ENCODE measurements around the gene AIG1. TPM values are rescaled to one million over a fixed set of nuclear protein-coding genes. Genes with fewer than 3 reads are reported as not detected.

The AIG1 gene
- total and polyA plus RNA-seq, 4 donors, result 19.9 to 31.7 (median 27.3) TPM

- Histone ChIP-seq H3K4me3 (no peak overlapping the region), H3K27ac (ENCODE audit: low read depth in 1 of 2, low read length in 1 of 2) (no peak overlapping the region), H3K36me3 (ENCODE audit: control insufficient read depth in 4 of 4, insufficient read depth in 4 of 4, low read length in 4 of 4) (no peaks in the 10 kb centered on the region), H3K9me3 (ENCODE audit: control insufficient read depth in 4 of 4, insufficient read depth in 3 of 4, low read length in 3 of 4) (no peaks in the 10 kb centered on the region), H3K9ac (ENCODE audit: insufficient read depth in 1 of 2, low read length in 2 of 2) (no peak overlapping the region), H3K4me1 (ENCODE audit: control insufficient read depth in 5 of 5, insufficient read depth in 5 of 5, low read length in 5 of 5) (peaks cover 0 to 5% (median 0%) of the 10 kb centered on the region in 5 donors), H3K27me3 (ENCODE audit: control insufficient read depth in 3 of 3, insufficient read depth in 3 of 3, low read length in 2 of 3) (no peaks in the 10 kb centered on the region)
- WGBS, 2 donors, result 65 to 98% methylated on average over 1 of the region's 1 CpG
- ATAC-seq (ENCODE audit: insufficient read depth, low FRiP score) (no peak), DNase-seq (no peak)
- no peak for TF ChIP-seq CTCF (IDR thresholded peaks at IDR 0.05; ENCODE audit: control extremely low read depth, extremely low read depth)
These were observed 233.7 kb downstream of the AIG1 start for GRCh38 chr6:143294265-143294860.

GRCh38 chr6:143295932-143296331 is 235.2 kb downstream of the AIG1 start:
- ATAC-seq (ENCODE audit: insufficient read depth, low FRiP score), result no peak
- Histone ChIP-seq H3K9ac (ENCODE audit: insufficient read depth in 1 of 2, low read length in 2 of 2) (no peak overlapping the region), H3K4me1 (ENCODE audit: control insufficient read depth in 5 of 5, insufficient read depth in 5 of 5, low read length in 5 of 5) (peaks cover 0 to 5% (median 0%) of the 10 kb centered on the region in 5 donors), H3K27ac (ENCODE audit: low read depth in 1 of 2, low read length in 1 of 2) (no peak overlapping the region), H3K9me3 (ENCODE audit: control insufficient read depth in 4 of 4, insufficient read depth in 3 of 4, low read length in 3 of 4) (no peaks in the 10 kb centered on the region), H3K27me3 (ENCODE audit: control insufficient read depth in 3 of 3, insufficient read depth in 3 of 3, low read length in 2 of 3) (no peaks in the 10 kb centered on the region), H3K4me3 (no peak overlapping the region), H3K36me3 (ENCODE audit: control insufficient read depth in 4 of 4, insufficient read depth in 4 of 4, low read length in 4 of 4) (no peaks in the 10 kb centered on the region)
- no peak for DNase-seq
- TF ChIP-seq CTCF (IDR thresholded peaks at IDR 0.05; ENCODE audit: control extremely low read depth, extremely low read depth), result no peak
- 92 to 96% methylated on average over 3 of the region's 3 CpGs for WGBS, 2 donors

- Histone ChIP-seq H3K27me3 (ENCODE audit: control insufficient read depth in 3 of 3, insufficient read depth in 3 of 3, low read length in 2 of 3) (no peaks in the 10 kb centered on the region), H3K27ac (ENCODE audit: low read depth in 1 of 2, low read length in 1 of 2) (no peak overlapping the region), H3K4me3 (no peak overlapping the region), H3K9ac (ENCODE audit: insufficient read depth in 1 of 2, low read length in 2 of 2) (peak overlapping the region in 1 of 2 donors; percentile 3), H3K9me3 (ENCODE audit: control insufficient read depth in 4 of 4, insufficient read depth in 3 of 4, low read length in 3 of 4) (no peaks in the 10 kb centered on the region), H3K4me1 (ENCODE audit: control insufficient read depth in 5 of 5, insufficient read depth in 5 of 5, low read length in 5 of 5) (peaks cover 0 to 5% (median 0%) of the 10 kb centered on the region in 5 donors), H3K36me3 (ENCODE audit: control insufficient read depth in 4 of 4, insufficient read depth in 4 of 4, low read length in 4 of 4) (no peaks in the 10 kb centered on the region)
- no peak for TF ChIP-seq CTCF (IDR thresholded peaks at IDR 0.05; ENCODE audit: control extremely low read depth, extremely low read depth)
- DNase-seq, result peak in 1 of 3 donors; percentile 29
- no peak for ATAC-seq (ENCODE audit: insufficient read depth, low FRiP score)
- 85 to 89% methylated on average over 1 of the region's 1 CpG for WGBS, 2 donors
These were observed 237.4 kb downstream of the AIG1 start for GRCh38 chr6:143298071-143298470.
